ENCODE results near the gene PALM. TPM values are rescaled to one million over a fixed set of nuclear protein-coding genes. Genes with fewer than 3 reads are reported as not detected.
A peak's percentile ranks its signal among the peaks of the same experiment; 100 is the strongest.
"Not testable (repeated sequence)": the region's sequence is repeated elsewhere in the genome, so short reads cannot be mapped to it uniquely, and the experiment has no call there.

PALM gene, protein sequence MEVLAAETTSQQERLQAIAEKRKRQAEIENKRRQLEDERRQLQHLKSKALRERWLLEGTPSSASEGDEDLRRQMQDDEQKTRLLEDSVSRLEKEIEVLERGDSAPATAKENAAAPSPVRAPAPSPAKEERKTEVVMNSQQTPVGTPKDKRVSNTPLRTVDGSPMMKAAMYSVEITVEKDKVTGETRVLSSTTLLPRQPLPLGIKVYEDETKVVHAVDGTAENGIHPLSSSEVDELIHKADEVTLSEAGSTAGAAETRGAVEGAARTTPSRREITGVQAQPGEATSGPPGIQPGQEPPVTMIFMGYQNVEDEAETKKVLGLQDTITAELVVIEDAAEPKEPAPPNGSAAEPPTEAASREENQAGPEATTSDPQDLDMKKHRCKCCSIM
- 100 to 1,000 TPM in 2 of 3 donors, 1 to 10 TPM in 1; 8.0 to 153 (median 135) TPM for polyA plus RNA-seq

DNA sequence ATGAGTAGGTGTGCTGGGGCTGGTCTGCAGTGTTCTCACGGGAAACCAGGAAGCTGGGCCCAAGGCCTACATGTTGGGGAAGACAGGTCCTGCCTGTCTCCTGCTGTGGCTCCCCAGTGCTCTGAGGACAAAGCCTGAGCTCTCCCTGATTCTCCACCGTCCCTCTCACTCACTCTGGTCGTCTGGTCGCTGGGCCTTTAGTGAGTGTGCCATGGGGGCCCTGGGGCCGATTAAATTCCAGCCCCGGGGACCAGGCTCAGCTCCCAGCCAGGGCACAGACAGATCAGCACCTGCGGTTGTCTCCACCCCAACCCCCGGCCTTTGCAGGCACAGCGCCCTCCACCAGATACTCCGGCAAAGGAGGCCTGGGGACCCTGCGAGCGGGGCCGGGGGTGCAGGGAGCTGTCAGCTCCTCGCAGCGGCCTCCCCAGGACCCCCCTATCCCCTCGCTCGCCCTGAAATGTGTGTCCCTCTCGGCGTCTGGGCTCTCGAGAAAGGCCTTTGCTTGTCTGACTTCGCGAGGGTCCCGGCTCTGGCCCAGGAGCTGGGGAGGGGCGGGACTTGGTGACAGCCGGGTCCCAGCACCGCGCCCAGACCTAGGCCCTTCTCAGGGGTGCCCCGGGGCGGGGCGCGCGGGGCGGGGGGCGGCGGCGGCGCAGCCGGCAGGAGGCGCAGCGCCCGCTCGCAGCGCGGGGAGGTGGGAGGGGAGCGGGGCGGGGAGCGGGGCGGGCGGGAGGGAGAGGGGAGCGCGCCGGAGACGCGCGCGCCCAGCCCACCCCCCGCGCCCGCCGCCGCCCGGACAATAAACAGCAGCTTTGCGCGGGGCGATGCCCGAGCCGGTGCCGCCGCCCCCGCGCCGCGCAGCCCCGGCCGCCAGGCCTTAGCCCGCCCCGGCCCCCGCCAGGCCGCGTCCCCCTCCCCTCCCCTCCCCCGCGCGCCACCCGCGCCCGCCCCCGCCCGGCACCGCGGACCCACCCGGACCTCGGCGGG lies at the start of gene PALM:
TSS of gene PALM (plus strand) at position 782 of the 990 bp plus-strand sequence. CDS start 212 bp downstream, outside the sequence.
- no peak within 1 kb of the TSS for H3K27ac ChIP-seq (ENCODE audit: low read depth, low read length)
- 10 to 19% (median 10%) methylated on average over 32 to 62 of the region's 93 CpGs for WGBS, 3 donors

DNA sequence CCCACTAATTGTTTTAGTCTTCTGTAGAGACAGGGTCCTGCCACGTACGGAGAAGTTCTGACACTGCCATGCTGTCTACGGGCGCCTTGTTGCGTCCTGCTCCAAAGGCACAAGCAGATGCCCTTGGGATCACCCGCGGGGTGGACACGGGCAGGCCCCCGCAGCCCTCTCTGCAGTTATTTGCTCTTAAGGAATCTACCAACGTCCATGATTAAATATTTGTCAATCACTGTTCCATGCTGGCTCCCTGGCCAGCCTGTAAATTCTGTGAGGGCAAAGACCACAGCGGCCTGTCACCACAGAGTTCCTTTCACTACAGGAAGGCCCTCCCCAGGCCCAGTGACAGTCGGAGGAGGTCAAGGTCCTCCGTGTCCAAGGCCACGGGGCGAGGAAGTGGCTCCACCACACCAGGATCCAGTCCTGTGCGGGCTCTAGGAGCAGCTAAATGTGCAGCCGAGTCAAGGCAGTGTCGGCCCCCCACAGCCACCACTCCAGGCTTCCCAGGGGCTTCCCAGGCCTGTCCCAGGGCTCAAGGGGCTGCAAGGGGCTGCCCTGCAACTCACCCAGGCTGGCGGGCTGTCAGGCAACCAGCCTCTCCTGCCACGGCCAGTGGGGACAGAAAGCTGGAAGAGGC lies 47.8 kb upstream of the PALM start:
- no peak overlapping the region for H3K27ac ChIP-seq (ENCODE audit: low read depth, low read length)
- WGBS, 3 donors: 17 to 33% (median 31%) methylated on average over 20 of the region's 20 CpGs

DNA sequence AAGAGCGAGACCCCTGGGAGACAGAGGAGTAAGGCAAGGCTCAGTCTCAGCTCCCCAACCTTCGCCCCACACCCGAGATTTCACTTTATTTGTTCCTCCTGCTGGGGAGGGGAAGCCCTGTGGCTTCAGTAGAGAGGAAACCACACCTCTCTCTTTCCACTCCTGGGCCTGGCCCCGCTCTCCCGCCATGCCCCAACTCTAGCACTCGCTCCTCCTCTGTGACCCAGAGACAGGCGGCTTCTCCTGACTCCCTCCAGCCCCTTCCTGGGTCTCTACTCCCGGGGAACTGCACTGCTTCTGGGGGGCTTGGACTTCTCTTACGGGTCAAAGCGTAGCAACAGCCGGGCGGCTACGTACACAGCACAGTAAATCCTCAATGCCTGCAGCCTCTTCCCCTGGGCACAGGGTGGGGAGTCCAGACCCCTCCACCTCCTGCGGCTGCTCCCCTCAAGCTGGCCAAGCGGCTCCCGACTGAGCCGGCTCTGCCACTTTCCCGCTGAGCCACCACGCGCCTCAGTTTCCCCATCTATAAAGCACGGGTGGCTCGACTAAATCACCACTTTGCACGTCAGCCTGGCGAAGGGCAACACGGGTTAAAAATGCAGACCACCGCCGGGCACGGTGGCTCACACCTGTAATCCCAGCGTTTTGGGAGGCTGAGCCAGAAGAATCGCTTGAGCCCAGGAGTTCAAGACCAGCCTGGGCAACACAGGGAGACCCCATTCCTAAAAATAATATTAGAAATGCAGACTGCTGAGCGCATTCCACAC lies 47.1 kb upstream of the PALM start:
- no peak overlapping the region for H3K27ac ChIP-seq (ENCODE audit: low read depth, low read length)
- 7 to 10% (median 8%) methylated on average over 29 to 31 of the region's 31 CpGs for WGBS, 3 donors

DNA sequence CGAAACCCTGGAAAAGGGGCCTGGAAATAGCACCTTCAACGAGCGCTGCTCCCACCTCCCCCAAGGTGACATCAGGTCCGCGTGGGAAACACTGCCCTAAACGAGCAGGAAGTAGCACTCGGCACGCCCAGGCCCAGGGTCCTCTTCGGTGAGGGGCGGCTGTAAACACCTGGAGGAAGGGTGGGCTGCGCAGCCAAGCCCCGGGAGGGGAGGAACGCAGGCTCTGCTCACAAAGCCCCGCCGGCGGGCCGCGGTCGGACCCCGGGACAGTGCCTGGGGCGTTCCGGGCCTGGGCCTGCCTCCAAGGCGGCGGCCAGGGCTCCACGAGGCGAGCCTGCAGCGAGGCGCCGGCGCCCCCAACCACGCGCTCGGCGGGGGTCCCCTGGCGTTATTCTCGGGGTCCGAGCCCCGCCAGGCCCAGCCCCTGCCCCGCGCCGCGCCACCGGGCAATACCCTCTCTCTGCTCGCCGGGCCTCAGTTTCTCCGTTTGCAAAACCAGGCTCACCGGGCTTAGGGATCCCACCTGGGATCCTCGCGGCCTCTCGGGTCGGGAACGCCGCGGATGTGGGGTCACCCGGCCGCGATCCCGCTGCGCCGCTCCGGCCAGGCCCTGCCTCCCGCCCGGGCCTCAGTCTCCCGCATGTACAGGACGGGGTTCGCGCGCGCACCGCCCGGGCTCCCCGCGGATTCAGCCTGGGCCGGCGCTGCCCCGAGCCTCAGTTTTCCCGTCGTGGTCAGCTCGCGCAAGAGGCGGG lies 46.4 kb upstream of the PALM start:
- WGBS, 3 donors: 0 to 1% (median 1%) methylated on average over 69 to 81 of the region's 81 CpGs
- no peak overlapping the region for H3K27ac ChIP-seq (ENCODE audit: low read depth, low read length)

DNA sequence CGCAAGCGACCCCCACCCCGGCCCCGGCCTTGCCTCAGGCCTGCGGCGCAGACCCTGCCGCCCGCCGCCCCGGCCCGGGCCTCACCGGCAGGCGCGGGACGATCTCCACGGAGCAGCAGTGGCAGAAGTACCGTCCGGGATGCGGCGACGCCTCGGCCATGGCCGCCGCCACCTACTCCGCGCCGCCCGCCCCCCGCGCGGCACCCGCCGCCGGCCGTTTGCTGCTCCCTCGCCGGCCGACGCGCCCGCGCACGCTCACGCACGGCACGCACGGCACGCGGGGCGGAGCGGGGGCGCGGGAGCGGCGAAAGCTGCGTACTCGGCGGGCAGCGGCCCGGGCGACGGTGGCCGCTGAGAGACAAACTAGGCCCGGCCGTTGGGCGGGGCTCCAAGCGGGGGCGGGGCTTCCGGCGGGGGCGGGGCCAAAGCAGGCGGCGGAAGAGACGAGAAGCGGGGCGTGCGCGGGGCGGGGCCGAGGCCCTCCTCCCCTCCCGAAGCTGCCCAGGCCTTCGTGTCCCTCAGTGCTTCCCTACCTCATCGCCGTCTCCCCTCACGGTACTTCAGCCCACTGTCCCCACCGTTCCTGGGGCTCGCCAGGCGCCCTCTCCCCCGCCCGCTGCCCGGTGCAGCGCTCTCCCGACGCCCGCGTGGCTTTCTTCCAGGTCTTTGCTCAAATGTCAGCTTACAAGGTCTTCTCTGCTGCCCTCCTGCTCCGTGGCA lies 45.6 kb upstream of the PALM start, which contains the start of gene RNF126:
TSS of gene RNF126 (minus strand) at position 253 of the 720 bp plus-strand sequence. CDS start at position 160, 93 bp downstream.
- 1% methylated on average over 63 to 97 of the region's 97 CpGs for WGBS, 3 donors
- H3K27ac ChIP-seq (ENCODE audit: low read depth, low read length): peak within 1 kb of the TSS; percentile 55

DNA sequence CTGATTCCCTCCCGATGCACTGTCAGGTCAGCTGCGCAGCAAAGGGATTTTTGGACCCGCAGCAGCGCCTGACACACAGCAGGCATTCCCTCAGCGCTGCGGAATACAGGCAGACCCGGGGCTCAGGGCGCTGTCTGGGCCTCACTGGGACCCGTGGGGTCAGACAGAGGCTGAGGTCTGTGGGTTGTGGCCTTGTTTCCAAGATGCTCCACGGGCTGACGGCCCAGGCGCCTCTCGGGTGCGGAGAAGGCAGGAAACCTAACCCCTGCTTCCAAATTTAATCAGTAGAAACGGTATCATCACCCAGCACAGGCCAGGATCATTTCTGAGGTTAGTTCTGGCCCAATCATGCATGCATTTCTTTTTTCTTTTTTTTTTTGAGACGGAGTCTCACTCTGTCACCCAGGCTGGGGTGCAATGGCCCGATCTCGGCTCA lies 45.0 kb upstream of the PALM start:
- 43 to 52% (median 51%) methylated on average over 18 of the region's 18 CpGs for WGBS, 3 donors
- H3K27ac ChIP-seq (ENCODE audit: low read depth, low read length): peak overlapping the region; percentile 55

DNA sequence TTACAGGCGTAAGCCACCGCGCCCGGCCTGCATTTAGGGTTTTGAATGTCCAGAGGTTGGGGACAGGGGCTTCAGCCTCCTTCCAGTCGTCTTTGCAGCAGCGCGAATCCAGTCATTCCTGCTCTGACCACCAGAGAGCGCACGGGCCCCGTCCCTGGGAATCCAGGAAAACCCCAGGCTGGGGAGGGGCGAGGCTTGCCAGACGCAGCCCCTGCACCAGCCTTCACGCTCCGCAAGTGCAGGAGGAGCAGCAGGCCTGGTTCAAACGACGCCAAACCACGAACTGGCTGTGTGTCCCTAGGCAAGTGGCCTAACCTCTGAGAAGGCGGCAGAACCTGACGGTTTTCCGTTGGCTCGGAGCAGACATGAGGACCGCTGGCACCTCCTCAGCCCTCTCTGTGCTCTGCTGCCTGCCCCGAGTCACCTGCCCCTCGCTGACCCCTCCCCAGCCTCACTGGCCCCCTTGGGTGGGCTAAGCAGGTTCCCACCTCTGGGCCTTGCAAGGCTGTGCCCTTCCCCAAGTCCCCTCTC lies 43.8 kb upstream of the PALM start:
- no peak overlapping the region for H3K27ac ChIP-seq (ENCODE audit: low read depth, low read length)
- WGBS, 3 donors: 5 to 8% (median 7%) methylated on average over 24 of the region's 24 CpGs

DNA sequence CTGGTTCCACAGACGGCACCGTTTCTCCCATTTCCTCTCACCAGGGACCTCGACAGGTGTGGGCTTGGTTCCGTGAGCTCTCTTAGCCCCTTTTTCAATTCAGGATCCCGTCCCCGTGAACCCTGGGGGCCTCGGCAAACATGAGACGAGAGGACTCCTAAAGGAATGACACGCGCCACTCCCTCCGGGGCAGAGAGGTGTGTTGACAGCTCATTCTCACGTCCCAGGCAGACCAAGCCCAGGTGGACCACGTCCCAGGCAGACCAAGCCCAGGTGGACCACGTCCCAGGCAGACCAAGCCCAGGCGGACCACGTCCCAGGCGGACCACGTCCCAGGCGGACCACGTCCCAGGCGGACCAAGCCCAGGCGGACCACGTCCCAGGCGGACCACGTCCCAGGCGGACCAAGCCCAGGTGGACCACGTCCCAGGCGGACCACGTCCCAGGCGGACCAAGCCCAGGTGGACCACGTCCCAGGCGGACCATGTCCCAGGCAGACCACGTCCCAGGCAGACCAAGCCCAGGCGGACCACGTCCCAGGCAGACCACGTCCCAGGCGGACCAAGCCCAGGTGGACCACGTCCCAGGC lies 41.7 kb upstream of the PALM start:
- H3K27ac ChIP-seq (ENCODE audit: low read depth, low read length): not testable (repeated sequence)
- 88 to 91% (median 89%) methylated on average over 24 to 38 of the region's 38 CpGs for WGBS, 3 donors

DNA sequence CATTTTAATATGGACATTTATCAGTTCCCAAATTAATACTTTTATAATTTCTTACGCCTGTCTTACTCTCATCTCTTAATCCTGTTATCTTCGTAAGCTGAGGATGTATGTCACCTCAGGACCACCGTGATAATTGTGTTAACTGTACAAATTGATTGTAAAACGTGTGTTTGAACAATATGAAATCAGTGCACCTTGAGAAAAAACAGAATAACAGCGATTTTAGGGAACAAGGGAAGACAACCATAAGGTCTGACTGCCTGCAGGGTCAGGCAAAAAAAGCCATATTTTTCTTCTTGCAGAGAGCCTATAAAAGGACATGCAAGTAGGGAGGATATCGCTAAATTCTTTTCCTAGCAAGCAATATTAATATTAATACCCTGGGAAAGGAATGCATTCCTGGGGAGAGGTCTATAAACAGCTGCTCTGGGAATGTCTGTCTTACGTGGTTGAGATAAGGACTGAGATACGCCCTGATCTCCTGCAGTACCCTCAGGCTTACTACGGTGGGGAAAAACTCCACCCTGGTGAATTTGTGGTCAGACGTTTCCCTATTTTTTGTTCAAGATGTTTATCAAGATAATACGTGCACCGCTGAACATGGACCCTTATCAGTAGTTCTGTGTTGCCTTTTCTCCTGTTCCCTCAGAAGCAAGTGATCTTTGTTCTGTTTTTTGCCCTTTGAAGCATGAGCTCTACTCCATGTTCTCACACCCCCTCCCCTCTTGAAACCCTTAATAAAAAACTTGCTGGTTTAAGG lies 39.9 kb upstream of the PALM start:
- WGBS, 3 donors: 57 to 64% (median 59%) methylated on average over 12 of the region's 12 CpGs
- not testable (repeated sequence) for H3K27ac ChIP-seq (ENCODE audit: low read depth, low read length)

DNA sequence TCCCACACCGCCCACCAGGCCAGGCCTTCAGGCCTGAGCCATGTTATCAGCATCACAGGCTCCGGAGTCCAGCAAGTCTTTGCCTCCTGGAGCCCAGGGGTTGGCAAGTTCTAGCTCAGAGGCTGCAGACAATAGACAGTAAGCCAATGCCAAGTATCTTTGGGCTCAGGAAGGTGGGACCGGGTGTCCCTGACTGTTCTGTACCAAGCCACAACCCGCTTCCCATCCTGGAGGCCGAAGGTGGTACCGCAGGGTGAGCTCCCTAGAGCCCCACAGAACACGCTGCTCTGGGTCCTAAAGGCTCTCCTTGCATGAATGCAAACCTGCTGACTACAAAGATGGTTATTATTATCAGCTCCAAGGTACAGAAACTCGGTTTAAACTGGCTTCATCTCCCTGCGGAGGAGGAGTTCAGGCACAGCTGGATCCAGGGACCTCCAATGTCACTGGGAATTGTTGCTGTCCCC lies 38.1 kb upstream of the PALM start:
- 74 to 79% (median 76%) methylated on average over 9 of the region's 9 CpGs for WGBS, 3 donors
- no peak overlapping the region for H3K27ac ChIP-seq (ENCODE audit: low read depth, low read length)

DNA sequence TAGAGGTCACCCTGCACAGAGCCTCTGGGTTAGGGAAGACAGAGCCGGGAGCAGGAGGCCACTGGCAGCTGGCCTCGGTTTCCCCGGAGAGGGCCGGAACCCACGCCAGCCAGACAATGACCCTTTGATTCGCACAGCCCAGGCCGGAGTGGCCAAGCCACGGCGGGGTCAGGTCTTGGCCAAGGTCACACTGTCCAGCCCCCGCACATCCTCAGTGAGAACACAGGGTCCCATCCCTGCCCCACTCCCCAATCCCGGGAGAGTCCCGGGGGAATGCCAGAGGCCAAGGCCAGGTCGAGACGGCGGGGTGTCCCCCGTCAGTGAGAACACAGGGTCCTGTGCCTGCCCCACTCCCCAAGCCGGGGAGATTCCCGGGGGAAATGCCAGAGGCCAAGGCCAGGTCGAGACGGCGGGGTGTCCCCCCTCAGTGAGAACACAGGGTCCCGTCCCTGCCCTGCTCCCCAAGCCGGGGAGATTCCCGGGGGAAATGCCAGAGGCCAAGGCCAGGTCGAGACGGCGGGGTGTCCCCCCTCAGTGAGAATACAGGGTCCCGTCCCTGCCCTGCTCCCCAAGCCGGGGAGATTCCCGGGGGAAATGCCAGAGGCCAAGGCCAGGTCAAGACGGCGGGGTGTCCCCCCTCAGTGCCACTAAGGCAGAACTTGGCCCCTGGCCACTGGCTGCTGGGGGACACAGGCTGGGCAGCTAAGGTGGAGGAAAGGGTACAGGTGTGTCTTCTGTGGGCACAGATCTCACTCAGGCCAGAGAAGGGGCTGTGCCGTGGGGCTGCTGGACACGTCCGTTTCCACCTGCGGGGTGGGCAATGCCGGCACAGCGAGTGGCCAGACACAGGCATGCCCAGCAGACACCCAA lies 34.2 kb upstream of the PALM start:
- WGBS, 3 donors: 30 to 66% (median 58%) methylated on average over 29 to 38 of the region's 38 CpGs
- H3K27ac ChIP-seq (ENCODE audit: low read depth, low read length): no peak overlapping the region

DNA sequence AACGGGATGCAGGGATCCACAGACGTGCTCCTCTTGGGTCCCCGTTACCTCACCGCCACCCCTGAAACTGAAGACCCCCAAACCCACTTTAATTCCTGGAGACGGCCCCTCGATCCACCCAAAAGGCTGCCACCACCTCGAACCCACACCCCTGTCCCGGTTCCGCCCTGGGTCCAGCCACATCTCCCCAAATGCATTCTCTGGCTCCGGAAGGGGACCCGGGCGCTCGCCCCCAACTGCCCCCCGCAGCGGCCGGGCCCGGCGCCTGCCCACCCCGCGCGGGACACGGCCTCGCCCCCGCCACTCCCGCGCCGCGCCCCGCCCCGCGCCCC lies 32.8 kb upstream of the PALM start:
- 7 to 14% (median 8%) methylated on average over 18 to 31 of the region's 31 CpGs for WGBS, 3 donors
- H3K27ac ChIP-seq (ENCODE audit: low read depth, low read length): peak overlapping the region; percentile 67

DNA sequence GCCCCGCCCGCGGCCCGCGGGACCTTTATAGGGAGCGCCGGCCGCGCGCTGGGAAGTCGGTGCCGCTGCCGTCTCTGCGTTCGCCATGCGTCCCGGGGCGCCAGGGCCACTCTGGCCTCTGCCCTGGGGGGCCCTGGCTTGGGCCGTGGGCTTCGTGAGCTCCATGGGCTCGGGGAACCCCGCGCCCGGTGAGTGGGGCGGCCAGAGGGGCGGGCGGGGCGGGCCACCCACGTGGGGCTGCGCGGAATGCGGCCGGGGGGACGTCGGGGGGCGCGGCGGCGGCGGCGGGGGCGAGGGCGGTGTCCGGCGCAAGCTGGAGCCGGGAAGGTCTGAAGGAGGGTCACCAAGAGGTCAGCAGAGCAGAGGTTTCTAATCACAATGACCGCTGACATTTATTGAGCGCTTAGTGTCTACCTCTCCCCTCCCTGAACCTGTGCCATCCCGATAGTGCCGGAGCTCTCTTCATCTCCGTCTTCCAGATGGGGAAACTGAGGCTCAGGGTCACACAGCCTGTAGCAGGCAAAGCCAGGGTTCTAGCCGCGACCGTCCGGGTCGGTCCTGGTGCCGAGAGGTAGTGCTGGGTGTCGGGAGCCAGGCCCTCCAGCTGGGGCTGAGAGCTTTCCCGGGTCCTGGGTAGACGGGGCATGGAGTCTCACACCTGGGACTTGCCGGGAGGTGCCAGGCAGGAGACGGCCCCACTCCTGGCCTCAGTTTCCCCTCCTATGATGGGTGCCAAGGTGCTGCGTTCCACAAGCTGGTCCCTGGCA lies 32.2 kb upstream of the PALM start, which contains the start of gene FSTL3:
TSS of gene FSTL3 (plus strand) at position 54 of the 767 bp plus-strand sequence. CDS start at position 86, 32 bp downstream.
- WGBS, 3 donors: 4 to 7% (median 5%) methylated on average over 37 to 60 of the region's 63 CpGs

DNA sequence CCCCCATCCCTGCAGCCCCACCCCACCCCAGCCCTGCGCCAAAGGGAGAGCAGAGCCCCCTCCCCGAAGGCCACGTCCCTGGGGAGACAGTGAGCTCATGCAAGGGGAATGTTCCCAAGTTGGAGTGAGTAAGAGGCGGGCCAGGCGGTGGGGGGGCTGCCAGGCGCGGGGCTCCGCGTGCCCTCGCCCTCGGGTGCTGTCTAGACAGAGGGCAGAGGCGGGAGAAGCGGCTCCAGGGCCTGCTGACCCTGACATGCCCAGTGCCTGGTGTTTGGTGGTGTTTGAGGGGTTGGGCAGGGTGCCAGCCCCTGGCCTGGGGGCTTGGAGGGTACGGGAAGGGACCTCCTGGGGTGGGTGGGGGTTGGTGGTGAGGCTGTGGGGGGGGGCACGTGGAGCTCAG lies 31.5 kb upstream of the PALM start:
- WGBS, 3 donors: 5 to 13% (median 11%) methylated on average over 12 to 15 of the region's 15 CpGs
- H3K27ac ChIP-seq (ENCODE audit: low read depth, low read length): no peak overlapping the region

More for the DNA sequence above, 32.2 kb upstream of the PALM start, which contains the start of gene FSTL3:
- peak within 1 kb of the TSS; percentile 67 for H3K27ac ChIP-seq (ENCODE audit: low read depth, low read length)

Data from adipose tissue (tissue), 3 donors.